Measurements from ENCODE around the gene GINS1. TPM values are rescaled to one million over a fixed set of nuclear protein-coding genes. Genes with fewer than 3 reads are reported as not detected.

The GINS1 gene
- total RNA-seq, 1 donor from 2014 or later, result 7.3 TPM

DNA sequence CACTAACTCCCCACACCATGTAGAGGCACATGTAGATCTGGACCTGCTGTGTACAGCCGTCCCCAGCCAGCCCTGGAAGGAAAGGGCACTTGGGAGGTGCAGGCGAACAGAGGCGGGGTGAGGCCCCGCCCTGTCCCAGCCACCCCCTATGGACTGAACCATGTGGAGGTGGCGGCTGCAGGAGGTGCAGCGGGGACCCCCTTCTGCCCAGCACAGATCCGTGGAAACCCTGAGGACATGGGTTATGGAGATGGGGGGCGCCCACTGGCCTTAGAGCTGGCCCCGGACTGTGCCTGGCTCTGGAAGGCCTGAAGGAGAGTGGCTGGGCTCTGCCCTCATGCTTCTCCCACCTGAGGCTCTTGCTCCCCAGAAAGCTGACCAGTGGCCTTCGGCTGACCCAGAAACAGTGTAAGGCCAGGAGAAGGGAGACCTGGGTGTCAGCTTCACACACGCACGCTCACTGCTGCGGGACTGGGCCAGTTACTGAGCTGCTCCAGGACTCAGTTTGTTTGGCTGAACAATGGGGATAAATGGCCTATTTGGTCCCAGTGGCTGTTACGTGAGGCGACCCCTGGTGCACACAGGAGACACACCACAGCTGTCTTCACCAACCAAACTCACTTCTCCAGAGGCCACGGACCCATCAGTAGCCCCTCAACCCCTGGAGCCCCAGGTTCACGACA lies 87.2 kb downstream of the GINS1 start:
- DNase-seq, result no peak

DNA sequence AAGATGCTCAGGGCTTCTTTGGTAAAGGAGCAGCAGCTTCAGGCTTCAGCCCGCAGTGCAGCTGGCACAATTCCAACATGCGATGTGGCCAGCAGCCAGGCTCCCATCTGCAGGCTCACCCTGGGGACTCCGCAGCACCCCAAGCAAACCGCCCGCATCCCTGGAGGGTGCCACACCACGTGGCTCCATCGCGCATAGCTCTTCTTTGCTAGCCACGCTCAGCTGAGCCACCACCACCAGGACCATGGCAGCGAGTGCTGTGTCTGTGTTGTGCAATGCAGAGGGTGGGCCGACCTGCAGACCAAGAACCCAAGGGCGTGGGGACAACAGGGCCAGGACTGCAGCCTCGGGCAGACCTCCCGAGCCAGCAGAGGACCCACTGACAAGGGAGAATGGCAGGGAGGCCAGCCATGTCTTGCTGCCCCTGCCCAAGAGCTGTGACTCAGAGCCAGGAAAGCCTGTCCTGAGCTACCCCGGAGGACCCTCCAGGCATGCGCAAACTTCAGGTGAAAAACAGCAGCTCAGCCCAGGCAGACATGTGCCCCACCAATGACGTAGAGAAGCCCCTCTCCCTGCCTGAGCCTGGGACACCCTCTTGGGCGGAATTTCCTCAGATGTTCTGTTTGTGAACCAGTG lies 87.8 kb downstream of the GINS1 start:
- no peak for DNase-seq

DNA sequence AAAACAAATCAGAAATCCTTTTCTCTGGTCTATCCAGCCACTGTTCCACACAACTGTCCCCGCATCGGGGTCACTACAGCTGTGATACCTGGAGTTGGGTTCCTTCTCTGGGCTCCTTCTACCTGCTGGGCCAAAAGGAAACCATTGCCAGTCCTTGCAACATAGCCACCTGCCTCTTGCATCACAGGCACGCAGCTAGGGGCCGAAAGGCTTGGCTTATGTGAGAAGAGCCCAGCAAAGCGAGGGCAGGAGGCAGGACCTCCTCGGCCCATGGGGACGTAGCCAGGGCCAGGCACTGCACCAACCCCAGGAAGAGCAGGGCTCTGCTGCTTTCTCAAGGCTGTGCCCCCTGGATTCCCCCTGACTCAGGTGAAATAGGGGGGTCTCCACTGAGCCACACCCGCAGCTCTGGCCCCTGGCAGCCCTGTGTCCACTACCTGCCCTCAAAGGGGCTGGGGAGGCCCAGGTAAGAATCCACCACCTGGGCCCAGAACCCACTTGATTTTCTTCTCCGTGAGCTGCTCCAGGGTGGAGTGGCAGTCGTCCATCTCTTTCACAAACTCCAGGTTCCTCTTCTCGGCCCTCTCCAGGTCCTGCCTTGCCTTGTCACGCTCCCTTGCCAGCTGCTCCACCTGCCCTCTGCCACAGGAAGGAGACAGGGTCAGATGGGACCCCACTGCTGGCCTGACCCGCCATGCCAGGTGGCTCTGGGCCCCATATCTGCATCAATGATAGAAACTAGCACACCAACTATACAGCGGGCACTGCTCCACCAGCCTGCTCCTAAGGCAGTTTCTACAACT lies 88.9 kb downstream of the GINS1 start:
- DNase-seq, result no peak

DNA sequence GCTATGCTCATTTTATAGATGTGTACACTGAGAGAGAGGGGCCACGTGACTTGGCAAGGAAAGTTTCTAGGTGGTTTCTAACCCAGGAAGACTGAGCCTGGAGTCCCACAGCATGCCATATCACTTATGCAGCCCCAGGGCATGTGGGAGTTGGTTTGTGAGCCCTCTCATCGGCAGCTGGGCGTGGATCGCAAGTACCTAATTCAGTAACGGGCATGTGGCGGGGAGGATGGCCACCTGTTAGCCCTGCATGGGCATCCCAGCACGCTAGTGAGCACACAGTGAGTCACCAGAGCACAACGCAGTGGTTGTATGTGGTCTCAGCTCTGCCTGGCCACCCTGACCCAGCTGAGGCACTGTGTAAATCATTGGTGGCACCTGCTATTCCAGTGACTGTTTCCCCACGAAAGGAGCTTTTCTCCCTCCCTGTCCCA lies 89.5 kb downstream of the GINS1 start:
- DNase-seq, result no peak

DNA sequence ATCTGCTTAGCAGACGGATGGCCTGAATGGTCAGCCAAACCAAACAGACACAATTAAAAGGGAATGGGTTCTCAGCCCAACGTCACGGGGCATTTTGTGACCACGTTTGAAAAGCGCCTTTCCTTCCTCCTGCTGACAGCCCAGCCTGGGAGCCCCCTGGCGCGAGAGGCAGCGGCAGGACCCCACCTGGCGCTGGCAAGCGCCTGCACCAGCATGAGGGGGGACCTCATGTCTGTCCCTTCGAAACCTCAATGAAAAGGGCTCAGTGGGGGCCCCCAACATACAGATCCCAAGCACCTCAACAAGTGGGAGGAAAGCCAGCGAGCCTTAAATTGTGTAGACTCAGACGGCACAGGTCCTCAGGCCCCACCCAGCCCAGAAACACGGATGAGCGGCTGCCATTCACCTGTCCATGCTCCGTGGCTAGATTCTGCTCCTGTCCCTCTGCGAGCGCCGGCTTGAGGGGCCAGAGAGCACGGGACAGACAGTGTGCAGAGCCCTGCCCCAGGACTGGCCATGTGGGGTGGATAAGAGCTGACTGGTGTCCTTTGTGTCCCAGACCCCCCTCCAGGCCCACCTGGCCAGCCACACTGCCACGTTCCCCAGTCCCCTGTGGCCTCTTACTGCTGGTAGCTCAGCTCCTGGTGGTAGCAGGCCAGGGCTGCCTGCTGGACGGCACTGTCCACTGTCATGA lies 90.3 kb downstream of the GINS1 start:
- no peak for DNase-seq

Other genes with a start within 250 kb of the GINS1 start
- 20.3 TPM for gene ENTPD6, start 212.0 kb upstream of the GINS1 start, total RNA-seq
- gene PYGB, start 159.6 kb upstream of the GINS1 start, total RNA-seq, result 23.7 TPM
- 22.6 TPM for gene ABHD12, start 16.8 kb upstream of the GINS1 start, total RNA-seq
- 15.7 TPM for gene NINL, start 177.9 kb downstream of the GINS1 start, total RNA-seq
- 6.2 TPM for gene NANP, start 216.3 kb downstream of the GINS1 start, total RNA-seq